Activated CD8-positive, alpha-beta memory T cell treated with anti-CD3 and anti-CD28 coated beads for 36 hours (primary cell): ENCODE measurements around the gene PTCH2. TPM values are rescaled to one million over a fixed set of nuclear protein-coding genes. Genes with fewer than 3 reads are reported as not detected.

Experiments
- CTCF ChIA-PET: fragments of 350-600 bp; sonication (Branson Sonifier 250); formaldehyde crosslinking; loops from one replicate; lab custom pipeline; 2021; ENCODE audit warnings: antibody characterized with exemption; lab: Charles Lee
- POLR2A ChIA-PET: fragments of 350-600 bp; sonication (Branson Sonifier 250); formaldehyde crosslinking; loops from one replicate; lab custom pipeline; 2021; ENCODE audit warnings: antibody characterized with exemption; lab: Charles Lee
- total RNA-seq, 2 experiments: library from RNA; stranded (reverse); gene quantifications; one replicate each; pipeline ENCODE4 v1.2.3, GENCODE V29; 2021

The PTCH2 gene
- total RNA-seq, 2 experiments from 2014 or later = 0.46 to 0.51 TPM

DNA sequence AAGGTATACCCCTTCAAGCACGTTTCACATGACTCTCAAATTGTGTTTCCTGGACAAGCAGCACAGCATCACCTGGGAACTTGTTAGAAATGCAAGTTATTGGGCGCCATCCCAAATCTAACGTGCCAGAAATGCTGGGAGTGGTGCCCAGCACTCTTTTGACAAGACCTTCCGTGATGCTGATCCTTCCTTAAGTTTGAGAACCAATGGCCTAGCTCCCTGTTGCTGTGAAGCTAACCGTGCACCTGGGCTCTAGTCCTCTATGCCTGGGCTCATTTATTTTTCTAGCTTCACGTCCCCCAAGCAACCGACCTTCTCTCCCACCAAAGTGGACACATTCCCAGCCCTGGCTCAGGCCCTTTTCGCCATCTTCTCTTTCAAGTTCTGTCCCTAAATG is 59.4 kb downstream of the PTCH2 start:
- POLR2A ChIA-PET = interaction anchor here (0.9 to 4.4 kb wide), 6 partner anchors 8 to 202 kb away, joined by 3 to 29 read pairs (median 6); partner anchors contain the start of genes BTBD19, DYNLT4, EIF2B3 and RNU5D-1
- CTCF ChIA-PET = interaction anchor here (1.1 kb wide), 2 partner anchors 16 to 44 kb away, joined by 3 read pairs; partner anchors contain the start of genes KIF2C and PLK3

DNA sequence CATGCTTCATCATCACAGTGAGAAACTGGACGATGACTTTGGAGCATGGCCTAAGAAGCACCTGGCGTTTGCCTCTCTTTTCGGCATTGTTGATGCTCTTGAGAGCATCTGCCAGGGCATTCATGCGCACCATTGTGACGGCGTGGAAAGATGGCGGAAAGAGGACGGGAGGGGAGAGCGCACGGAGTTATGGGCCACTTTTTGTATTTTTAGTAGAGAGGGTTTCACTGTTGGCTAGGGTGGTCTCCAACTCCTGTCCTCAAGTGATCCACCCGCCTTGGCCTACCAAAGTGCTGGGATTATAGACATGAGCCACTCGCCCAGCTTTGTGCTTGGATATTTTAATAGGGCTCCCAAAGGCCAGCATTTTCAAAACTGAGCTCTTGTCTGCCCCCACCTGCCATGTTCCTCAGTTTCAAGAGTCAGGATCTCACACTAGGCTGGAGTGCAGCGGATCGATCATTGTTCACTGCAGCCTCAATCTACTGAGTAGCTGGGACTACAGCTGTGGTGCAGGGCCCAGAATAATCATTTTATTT is 62.4 kb downstream of the PTCH2 start:
- POLR2A ChIA-PET = interaction anchor here (0.5 to 0.9 kb wide), 3 partner anchors 29 to 49 kb away, joined by 3 to 4 read pairs (median 3); partner anchors contain the start of gene RNU5D-1
- CTCF ChIA-PET = interaction anchor here (0.6 to 2.8 kb wide), 4 partner anchors 13 to 231 kb away, joined by 3 to 11 read pairs (median 4); partner anchors contain the start of genes RNU5D-1 and UROD

DNA sequence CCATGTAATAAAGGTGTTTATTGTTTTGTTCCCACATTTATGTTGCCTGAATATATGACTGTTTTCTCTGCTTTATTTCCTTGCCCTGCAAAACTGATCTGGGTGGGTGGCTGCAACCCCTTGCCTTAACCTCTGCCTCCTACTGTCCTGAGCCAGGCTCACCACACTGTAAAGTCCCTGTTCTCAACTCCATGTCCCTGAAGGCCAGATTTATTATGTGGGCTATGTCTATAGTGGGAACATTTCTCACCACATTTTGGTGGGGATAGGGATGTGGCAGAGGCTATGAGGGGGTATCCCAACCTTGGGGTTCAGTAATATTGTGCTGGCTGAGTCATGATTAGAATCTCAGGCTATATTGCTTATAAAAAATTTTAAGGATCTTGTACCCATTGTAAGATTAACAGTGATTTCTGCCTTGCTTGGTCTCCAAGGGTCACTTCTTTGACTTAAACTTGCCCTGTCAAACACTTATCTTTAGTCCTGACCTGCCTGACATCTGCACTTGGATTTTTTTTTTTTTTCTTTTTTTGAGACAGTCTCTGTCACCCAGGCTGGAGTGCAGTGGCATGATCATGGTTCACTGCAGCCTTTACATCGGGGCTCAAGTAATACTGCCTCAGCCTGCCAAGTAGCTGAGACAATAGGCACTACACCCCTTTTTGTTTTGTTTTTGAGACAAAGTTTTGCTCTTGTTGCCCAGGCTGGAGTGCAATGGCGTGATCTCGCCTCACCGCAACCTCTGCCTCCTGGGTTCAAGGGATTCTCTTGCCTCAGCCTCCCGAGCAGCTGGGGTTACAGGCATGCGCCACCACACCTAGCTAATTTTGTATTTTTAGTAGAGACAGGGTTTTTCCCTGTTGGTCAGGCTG is 64.1 kb downstream of the PTCH2 start:
- ChIA-PET POLR2A (interaction anchor here (0.6 kb wide), 1 partner anchor 521 kb away, joined by 3 read pairs; no protein-coding TSS in a partner anchor), CTCF (interaction anchor here (2.8 kb wide), 1 partner anchor 14 kb away, joined by 11 read pairs; no protein-coding TSS in a partner anchor)

DNA sequence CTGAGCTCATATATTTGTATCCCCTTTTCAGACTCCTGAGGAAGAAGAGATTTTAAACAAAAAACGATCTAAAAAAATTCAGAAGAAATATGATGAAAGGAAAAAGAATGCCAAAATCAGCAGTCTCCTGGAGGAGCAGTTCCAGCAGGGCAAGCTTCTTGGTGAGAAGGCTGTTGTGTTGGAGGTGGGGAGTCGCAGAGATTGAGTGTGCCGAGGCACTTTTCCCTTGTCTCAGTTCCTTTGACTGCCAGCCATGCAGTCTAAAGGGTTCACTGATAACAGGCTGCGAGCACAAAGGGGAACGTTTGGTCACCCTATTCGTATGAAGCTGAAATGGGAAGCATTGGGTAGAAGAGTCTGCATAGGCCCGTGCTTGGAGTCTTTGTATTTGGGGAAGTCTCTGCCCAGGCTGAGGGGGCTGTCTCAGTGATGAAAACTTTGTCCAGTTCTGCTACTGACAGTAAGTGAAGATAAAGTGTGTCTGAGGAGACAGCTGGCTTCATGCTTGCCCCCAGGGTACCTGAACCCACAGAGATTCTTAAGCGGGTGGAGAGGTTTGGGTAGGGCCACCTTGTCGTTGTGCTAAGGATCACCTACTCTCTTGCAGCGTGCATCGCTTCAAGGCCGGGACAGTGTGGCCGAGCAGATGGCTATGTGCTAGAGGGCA is 65.0 kb downstream of the PTCH2 start:
- POLR2A ChIA-PET = interaction anchor here (3.8 kb wide), 1 partner anchor 31 kb away, joined by 25 read pairs; the partner anchor contains the start of gene BTBD19
- CTCF ChIA-PET = no interaction called here

DNA sequence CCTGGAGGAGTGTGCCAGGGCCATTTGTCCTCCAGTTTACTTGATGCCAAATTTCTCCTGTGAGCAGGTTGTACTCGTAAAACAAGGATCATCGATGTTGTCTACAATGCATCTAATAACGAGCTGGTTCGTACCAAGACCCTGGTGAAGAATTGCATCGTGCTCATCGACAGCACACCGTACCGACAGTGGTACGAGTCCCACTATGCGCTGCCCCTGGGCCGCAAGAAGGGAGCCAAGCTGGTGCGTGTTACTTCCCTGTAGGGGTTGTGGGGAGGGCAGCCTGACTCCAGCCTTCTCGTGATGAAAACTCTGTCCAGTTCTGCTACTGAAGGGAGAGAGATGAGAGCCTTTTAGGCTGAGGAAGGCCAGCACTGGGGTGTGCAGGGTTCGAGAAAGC is 65.5 kb downstream of the PTCH2 start:
- POLR2A ChIA-PET = interaction anchor here (3.8 kb wide), 1 partner anchor 31 kb away, joined by 25 read pairs; the partner anchor contains the start of gene BTBD19
- CTCF ChIA-PET = no interaction called here

DNA sequence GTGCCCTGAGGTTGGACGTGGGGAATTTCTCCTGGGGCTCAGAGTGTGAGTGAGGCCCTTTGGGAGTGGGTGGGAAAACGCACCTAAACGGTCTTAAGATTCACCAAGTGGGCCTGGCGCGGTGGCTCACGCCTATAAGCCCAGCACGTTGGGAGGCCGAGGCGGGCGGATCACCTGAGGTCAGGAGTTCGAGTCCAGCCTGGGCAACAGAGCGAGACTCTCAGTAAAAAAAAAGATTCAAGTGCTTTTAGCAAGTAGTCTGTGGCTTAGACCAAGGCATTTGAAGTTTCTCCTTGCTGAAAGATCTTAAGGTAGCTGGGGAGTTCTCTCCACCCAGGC is 66.4 kb downstream of the PTCH2 start:
- POLR2A ChIA-PET = interaction anchor here (1.5 to 3.8 kb wide), 5 partner anchors 24 to 55 kb away, joined by 11 to 30 read pairs (median 25); partner anchors contain the start of genes BTBD19, PLK3 and RNU5D-1

DNA sequence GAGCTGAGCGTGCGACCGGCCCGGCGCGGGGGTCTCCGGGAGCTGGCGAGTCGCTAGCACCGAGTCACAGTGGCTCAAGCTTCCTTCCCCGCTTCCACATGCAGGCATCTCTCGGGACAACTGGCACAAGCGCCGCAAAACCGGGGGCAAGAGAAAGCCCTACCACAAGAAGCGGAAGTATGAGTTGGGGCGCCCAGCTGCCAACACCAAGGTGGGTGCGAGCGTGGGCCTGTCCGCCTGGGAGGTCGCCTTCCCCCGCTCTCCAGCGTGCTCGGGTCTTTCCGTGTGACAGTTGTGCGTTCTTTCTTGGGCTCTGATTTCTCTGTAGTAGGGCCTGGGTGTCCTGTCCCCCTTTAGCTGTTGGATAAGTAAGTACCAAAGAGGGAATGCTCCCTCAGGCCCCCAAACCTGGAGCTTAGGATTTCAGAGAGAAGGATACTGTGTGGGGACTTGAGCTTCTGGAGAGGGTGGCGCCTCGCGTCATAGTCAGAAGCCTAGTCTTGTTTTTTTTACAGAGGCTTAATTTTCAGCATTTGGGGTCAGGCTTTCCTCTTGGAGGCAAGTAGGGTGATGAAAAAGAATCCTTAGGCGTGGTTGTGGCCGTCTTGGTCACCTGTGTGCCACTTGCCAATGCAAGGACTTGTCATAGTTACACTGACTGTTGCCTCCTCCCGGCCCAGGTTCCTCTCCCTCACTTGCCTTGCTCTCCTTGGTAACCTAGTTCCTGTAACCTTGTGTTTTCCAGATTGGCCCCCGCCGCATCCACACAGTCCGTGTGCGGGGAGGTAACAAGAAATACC is 66.9 kb downstream of the PTCH2 start:
- ChIA-PET CTCF (interaction anchor here (1.2 to 2.5 kb wide), 6 partner anchors 9 to 45 kb away, joined by 3 to 16 read pairs (median 6); partner anchors contain the start of genes BTBD19, PLK3 and RNU5D-1), POLR2A (interaction anchor here (0.8 to 3.8 kb wide), 13 partner anchors 8 to 527 kb away, joined by 3 to 30 read pairs (median 7); partner anchors contain the start of genes BTBD19, HECTD3, PLK3 and RNU5D-1)

More for the DNA sequence above, 66.4 kb downstream of the PTCH2 start:
- CTCF ChIA-PET = interaction anchor here (1.2 to 1.8 kb wide), 4 partner anchors 8 to 31 kb away, joined by 3 to 16 read pairs (median 6); partner anchors contain the start of genes BTBD19 and PLK3

DNA sequence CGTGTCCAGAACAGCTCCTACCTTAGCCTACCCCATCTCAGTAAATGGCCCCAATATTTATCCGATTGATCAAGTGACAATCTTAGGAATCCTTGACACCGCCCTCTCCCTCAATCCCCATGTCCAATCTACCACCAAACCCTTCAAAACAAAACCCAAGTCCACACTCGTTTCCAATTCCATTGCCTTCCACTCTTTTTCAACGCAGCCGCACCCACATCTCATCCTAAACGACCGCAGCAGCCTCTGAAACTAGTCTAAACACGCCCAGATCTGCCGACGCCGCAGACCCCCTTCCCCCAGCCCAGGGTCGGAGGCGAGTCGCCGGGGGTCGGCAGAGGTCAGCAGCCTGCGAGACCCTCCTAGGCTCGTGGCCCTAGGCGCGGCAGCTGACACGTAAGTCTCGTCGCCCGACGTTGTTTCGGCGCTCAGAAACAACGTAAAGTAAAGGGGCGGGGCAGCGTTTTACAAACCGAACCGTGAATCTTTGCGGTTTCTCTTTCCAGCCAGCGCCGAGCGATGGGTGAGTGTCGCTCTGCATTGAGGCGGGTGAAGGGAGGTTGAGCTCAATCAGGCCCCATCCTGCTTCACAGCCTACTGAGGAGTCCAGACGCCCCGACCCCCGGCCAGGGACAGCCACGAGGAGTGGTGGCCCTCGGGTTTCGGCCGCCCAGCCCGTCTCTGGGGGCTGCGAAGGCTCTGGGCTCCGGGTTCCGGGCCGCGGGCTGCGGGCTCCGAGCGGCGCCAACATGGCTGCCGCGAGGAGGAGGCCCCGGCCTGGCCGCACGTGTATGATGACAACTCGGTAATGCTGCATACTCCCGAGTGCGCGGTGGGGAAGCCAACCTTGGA is 67.7 kb downstream of the PTCH2 start, which contains the start of gene RPS8:
Gene RPS8 (plus strand): TSS at position 463 of the 852 bp plus-strand sequence. CDS start 57 bp downstream, at position 520.
- POLR2A ChIA-PET = interaction anchor here (0.8 to 3.8 kb wide), 16 partner anchors 9 to 528 kb away, joined by 3 to 30 read pairs (median 6); partner anchors contain the start of genes BTBD19, HECTD3, PLK3 and RNU5D-1
- CTCF ChIA-PET = interaction anchor here (0.8 to 2.5 kb wide), 9 partner anchors 9 to 47 kb away, joined by 3 to 16 read pairs (median 6); partner anchors contain the start of genes BTBD19, PLK3 and RNU5D-1

Other genes with a start within 250 kb of the PTCH2 start
- 1 to 10 TPM; 2.8 to 2.9 TPM for gene TMEM53, start 168.8 kb downstream of the PTCH2 start, total RNA-seq
- gene ARMH1, start 168.5 kb downstream of the PTCH2 start, total RNA-seq = 10 to 100 TPM; 49.6 to 52.0 TPM
- not detected for gene RNU5D-1, start 112.1 kb downstream of the PTCH2 start, total RNA-seq
- gene KIF2C, start 103.4 kb downstream of the PTCH2 start, total RNA-seq = 10 to 100 TPM; 45.4 to 49.1 TPM
- gene RPS8, start 67.7 kb downstream of the PTCH2 start, total RNA-seq = 1,000 to 10,000 TPM; 2,525 to 2,551 TPM
- 1 to 10 TPM; 1.1 to 1.3 TPM for gene BEST4, start 55.1 kb downstream of the PTCH2 start, total RNA-seq
- gene PLK3, start 42.9 kb downstream of the PTCH2 start, total RNA-seq = 100 to 1,000 TPM in 1 of 2 experiments, 10 to 100 TPM in 1; 96.6 to 105 TPM
- gene DYNLT4, start 35.9 kb downstream of the PTCH2 start, total RNA-seq = not detected
- 1 to 10 TPM; 8.2 to 9.6 TPM for gene BTBD19, start 34.7 kb downstream of the PTCH2 start, total RNA-seq
- 10 to 100 TPM; 55.4 to 56.8 TPM for gene EIF2B3, start 143.3 kb upstream of the PTCH2 start, total RNA-seq
- 10 to 100 TPM; 29.9 TPM for gene HECTD3, start 168.1 kb upstream of the PTCH2 start, total RNA-seq
- 100 to 1,000 TPM; 124 to 127 TPM for gene UROD, start 169.0 kb upstream of the PTCH2 start, total RNA-seq